Fibroblast of peridontal ligament (primary cell): ENCODE measurements around the gene RYR2.
"Not testable (repeated sequence)": the region's sequence is repeated elsewhere in the genome, so short reads cannot be mapped to it uniquely, and the experiment has no call there.

Experiments used
- DNase-seq: peaks from one replicate; pipeline ENCODE4 v3.0.0-alpha.2; 2010; ENCODE audit errors: extremely low read depth

The RYR2 gene

DNA sequence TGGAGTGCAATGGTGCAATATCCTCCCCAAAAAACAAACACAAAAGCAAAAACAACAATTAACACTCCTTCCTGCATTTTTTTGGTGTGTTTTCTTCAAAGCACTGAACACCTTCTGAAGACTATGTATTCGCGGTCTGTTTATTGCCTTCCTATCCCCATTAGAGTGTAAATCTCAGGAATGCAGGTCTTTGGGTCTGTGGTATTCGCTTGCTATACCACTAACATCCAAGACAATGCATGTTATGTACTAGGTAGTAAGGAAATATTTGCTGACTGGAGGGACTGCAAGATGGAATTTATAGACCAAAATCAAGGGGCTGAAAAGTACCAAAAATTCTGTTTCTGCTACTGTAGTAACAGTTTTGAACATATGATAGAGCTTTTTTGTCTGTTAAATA lies 299.4 kb downstream of the RYR2 start:
- no peak for DNase-seq

DNA sequence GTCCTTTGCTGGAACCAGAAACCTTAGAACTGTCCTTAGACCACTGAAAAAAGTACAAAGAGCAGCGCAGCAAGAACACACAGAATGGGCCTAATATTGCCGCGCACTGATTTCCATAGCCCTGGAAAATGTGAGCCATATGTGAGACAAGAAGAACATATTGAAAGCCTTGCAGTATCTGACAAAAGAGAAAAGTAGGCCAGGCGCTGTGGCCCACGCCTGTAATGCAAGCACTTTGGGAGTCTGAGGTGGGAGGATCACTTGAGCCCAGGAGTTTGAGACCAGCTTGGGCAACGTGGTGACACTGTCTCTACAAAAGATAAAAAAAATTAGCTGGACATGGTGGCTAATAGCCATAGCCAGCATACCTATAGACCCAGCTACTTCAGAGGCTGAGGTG lies 300.7 kb downstream of the RYR2 start:
- DNase-seq = no peak

DNA sequence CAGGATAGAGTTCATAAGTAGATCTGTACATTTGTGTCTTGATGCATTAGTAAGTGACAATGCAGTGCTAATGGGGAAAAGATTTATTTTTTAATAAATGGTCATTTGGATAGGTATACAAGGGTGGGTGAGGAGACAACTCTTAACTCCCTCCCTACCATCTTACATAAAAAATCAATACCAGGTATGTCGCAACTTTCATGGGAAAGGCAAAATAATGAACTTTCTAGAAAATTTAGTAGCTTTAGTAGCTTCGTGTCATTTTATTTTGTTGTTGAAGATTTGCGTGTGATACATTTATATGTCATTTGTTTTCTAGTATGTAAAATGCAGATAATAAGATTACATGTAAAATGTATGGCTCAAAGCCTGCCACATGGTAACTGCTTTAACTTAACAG lies 310.8 kb downstream of the RYR2 start:
- no peak for DNase-seq

DNA sequence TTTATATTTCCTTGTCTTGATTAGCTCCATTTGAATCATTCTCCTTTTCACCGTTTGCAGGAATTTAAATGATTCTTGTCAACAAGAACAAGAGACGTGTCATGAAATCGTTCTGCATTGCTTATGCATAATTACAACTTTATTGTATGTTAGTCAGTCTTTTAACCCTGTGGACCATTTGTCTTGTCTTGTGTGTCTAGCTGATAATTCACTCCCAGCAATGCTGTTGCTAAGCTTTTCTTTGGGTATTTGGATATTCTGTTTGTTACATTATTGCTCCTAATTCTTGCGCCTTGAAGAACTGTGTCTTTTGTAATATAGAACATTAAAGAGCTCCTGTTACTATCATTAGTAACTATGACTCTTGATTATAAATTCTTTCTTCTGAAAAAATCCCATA lies 311.9 kb downstream of the RYR2 start:
- no peak for DNase-seq

DNA sequence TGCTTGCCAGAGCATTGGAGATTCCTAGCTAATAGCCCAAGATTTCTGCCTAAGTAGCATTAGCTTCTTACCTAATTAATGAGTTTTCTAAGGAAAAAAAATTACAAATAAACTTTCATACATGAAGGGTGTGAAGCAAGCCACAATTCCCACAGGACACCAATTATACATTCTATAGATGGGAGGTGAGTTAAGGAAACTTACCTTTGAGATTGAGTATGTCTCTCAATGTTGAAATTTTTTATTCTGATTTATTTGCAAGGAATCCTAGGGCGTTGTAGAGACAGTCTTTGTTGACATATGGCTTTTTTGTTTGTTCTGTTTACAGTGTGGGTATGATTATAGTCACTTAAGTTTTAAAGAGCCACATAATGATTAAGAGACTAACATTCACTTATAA lies 313.0 kb downstream of the RYR2 start:
- no peak for DNase-seq

DNA sequence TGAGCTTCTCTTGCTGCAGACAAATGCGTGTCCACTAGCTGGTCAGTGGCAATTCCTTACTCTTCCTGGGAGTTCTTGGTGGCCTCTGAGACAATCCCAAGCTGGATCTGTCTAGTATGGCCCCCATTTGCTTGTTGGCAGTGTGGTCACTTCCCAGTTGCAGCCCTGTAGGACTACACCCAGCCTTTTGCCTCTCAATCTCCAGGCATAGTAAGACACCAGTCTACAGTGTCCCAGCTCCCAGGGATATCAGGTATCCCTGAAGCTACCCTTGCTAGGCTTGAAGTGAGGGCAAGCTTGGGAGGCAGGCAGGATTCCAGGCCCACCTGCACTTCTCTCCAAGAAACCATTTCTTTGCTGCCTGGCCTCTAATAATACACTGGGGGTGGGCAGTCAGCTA lies 316.6 kb downstream of the RYR2 start:
- no peak for DNase-seq

DNA sequence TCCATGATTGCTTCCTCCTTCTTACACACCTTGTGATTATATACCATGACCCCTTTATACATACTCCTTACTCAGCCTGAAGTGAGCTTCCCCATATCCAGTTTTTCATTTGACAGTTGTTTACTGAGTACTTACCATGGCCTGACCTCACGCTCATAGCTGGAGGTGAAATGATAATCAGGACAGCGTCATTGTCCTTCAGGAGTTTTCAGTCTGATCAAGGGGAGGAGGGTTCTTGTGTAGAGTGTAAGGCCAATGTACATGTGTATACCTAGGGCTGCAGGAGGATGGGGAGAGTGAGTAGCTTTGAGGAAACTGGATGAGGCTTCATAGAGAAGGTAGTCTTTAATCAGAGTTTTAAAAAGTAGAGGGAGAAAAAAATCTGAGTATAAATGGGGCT lies 325.8 kb downstream of the RYR2 start:
- no peak for DNase-seq

DNA sequence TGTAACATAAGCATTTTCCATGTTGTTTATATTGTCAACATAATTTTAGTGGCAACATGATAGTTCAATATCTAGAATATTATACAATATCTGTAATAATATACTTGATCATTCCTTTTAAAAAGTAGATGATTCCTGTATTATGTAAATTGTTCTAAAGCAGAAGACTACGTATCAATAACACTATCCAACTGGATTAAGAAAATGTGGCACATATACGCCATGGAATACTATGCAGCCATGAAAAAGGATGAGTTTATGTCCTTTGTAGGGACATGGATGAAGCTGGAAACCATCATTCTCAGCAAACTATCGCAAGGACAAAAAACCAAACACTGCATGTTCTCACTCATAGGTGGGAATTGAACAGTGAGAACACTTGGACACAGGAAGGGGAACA lies 329.5 kb downstream of the RYR2 start:
- not testable (repeated sequence) for DNase-seq

DNA sequence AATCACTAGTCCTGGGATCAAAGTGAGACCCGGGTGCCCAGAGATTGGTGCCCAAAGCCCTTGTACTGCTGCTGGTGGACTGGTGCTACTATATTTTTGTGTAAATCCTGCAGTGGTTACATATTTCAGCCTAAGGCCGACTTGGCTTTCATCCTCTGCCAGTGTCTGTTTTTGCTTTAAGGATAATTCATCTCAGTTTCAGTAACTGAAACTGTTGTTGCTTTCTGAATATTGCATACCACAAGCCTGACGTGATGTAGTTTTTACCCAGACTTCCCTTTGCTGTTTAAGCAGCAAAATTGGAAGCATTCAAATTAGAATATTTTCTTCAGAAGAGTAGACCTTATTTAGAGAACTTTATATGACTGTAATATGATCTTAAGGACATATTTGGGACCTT lies 341.8 kb downstream of the RYR2 start:
- peak; percentile 16 for DNase-seq

DNA sequence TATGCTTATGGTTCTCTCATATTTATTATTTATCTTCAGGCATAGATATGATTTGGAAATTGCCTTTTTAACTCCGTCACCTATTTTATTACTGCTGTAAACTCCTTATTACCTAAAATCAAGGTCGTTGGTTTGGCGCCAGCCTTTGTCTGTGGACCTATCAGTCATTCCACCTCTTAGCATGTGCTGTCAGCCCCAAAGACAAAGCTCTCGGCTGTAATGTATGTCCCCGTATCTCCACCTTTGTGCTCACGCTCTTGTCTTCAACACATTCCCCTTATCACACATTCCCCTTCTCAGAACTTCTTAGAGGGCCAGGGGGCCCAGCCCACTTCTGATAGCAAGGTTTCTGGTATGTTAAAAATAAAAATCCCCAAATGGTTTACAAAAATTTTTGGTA lies 342.2 kb downstream of the RYR2 start:
- no peak for DNase-seq

DNA sequence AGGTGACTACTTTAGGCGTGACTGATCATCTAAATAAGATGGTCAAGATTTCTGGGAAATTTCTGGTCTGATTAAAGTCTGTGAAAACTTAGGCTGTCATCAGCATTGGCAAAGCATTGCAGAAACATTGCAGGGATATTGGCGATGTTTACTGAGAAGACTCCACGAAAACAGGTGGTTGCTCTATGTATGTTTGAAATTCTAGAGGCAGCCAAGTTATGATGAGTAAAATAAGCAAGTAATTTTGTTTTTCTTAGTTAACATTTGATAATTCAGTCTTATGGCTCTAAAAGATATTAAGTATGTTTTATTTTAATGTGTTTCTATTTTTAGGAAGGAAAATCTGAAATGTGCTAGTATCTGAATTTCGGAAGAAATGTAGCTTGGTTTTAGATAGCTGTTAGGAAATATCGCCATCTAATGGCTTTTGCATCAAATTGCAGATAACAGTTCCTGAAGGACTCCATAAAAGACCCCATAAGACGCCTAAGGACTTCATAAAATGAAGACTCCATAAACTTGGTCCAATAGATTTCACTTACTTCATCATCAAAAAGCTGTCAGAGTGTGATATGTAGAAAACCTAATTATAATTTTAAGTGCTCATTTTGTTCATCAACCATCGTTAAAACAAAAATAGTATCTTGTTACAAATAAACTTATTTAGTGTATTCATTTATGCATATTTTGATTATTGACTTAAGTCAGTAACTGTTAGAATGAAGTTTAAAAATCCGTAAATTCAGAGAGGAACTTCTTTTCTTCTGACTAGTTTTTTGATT lies 344.6 kb downstream of the RYR2 start:
- DNase-seq = peak; percentile 16

DNA sequence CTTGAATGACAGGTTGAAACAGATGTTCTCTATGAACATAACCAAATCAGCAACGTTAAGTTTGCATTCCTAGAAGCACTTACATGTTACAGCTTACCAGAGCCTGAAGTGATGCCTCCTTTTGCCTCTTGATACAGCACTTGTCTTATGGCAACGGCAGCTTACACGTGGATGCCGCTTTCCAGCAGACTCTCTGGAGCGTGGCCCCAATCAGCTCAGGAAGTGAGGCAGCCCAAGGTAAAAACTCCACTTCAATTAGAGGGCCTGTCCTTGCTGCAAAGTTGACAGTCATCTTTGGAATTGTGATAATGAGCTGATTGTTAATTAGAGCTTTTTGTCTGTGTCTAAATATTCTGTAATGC lies 345.1 kb downstream of the RYR2 start:
- DNase-seq = no peak

DNA sequence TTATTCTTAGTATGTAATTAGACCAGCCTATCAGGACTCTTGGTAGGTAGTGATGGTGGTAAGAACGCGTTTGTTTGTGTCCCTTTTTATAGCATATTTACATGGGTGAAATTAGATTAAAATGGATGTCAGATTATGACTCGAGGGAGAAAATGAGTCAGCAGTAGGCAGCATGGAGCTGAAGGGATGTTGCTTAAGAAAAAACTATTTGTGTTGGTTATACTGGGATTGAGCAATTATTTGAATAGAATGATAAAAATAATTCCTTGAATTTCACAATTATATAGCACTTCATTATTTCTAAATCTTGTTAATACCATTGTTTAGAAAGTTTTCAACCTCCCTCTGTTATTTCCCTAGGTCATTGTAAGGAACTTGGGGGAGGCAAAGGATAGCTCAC lies 348.8 kb downstream of the RYR2 start:
- no peak for DNase-seq

DNA sequence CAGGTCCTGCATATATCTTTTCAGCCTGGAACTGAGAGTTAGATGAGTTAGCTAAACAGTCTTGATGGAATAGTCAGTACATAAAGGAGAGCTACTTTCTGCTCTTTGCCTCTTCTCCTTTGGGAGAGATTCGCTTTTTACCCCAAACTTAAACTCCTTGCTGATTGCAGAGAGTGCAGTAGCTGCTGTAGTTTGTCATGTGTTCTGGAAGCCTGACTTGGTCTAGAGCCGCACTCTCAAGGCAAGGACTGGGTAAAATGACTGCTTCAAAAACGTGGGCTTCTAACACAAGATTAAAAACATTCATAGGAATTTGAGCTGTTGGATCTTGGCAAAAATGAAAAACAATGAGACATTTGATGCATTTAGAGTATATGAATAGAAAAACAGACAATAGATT lies 351.6 kb downstream of the RYR2 start:
- DNase-seq = no peak

DNA sequence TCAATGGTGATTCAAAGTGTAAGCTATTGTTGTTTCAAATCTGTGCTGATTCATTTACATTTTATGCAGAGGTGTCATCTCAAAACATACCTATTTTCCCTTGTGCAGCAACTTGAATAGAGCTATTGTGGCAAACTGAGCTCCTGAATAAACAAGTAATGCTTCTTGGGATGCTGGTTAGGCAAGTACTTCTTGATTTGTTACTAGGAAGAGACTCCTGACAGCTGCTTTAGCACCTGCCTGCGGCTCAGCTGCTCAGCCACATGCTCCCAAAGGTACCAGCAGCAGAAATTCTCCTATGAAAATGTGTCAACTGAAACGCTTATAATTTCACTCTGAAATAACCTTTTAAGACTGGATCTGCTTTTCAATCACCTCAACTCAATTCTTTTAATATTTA lies 352.3 kb downstream of the RYR2 start:
- DNase-seq = no peak

DNA sequence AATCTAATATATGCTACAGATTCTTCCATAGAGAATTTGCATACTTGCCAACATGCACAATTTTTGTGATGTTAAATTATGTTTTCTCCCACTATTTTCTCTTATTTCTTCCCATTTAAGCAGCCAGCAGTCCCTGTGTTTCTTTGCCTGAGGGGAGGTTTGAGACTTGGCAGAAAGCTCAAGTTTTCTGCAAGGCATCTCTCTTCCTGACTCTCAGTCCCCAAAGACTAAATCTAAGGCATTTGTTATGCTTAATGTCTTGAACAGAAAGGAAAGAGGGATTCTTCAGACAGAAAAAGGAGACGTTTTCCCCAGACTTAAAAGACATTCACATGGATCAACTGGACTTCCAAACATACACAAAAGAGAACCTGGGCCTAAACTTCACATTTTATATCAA lies 354.4 kb downstream of the RYR2 start:
- DNase-seq = no peak

DNA sequence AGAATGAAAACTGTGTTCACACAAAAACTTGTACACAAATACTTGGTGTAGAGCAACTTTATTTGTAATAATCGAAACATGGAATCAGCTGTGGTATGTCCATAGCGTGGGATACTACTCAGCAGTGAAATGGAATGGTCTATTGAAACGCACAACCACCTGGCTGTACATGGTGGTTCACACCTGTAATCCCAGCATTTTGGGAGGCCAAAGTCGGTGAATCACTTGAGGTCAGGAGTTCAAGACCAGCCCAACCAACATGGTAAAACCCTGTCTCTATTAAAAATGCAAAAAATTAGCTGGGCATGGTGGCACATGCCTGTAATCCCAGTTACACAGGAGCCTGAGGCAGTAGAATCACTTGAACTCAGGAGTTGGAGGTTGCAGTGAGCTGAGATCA lies 356.8 kb downstream of the RYR2 start:
- DNase-seq = no peak

DNA sequence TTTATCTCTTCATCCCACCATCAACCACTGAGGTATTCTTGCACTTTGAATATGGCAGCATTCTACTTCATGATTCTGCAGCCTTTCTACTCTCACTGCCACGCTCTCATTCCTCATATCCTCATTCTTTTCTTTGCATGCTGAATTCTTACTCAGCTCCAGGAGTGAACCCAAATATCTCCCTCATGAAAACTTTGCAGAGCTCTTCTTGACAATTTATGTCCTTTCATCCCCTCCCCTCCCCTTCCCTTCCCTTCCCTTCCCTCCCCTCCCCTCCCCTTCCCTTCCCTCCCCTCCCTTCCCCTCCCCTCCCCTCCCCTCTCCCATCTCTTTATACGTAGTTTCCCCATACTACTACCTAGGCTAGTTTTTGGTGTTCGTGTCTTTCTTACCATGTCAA lies 363.9 kb downstream of the RYR2 start:
- DNase-seq = no peak

DNA sequence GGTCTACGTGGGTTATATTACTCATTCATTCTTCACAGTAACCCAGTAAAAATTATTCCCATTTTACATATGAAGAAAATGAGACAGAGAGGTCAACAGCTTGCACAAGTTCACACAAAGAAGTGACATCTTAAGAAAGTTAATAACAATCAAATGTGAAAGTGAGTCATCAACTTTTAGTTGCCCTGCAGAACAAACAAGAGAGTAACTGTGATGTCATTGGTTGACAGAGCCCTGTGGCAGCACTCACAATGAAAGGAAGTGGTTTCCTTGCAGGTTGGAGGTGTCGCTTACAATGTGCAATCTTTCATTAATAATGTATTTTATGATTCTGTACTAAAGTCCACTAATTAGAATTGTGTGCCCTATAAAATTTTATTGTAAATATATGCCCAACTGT lies 369.6 kb downstream of the RYR2 start:
- no peak for DNase-seq

DNA sequence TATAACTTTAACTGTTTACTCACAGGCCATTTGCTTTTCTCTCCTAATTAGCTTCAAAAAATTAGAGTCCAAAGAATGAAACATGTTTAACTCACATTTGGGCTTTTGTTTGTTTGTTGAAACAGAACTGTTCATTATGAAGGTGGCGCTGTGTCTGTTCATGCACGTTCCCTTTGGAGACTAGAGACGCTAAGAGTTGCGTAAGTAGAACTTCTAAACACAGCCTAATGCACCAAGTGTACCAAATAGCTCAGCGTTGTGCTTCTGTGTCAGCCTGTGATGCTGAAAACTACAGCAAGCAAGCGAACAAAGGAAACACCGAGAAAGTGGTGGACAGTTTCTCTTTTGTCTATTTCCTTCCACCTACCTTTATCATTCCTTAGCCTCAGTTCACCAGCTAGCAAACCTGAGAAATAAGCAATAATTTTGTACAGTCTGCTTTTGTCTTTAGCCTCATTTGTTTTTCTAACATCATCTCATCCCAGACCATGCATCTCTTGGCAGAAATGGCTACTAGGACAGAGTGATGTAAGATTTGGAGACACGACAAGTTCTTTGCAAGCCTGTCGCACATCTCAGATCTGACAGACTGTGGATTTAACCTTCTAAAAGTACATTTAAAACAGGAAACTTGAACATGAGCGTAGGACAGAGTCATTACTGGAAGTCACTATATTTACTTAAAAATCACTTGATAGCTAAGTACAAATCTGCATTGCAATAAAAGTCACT lies 375.1 kb downstream of the RYR2 start:
- DNase-seq = no peak

DNA sequence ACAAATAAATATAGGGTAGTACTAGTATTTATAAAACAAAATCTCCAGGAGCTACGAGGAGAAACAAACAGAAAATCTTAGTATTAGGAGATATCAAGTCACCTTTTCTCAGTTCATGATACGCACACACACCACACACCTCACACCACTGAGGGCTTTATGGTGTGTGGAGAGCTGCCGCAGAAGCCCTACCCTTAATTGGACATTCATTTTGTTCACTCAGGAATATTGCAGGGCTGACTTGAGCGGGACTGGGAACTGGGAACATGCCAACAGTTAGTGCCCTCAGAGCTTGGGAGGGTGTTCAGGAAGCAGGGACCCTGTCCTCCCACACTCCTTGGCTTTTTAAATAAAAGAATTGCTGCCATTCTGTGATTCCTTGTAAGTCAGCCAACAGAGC lies 386.8 kb downstream of the RYR2 start:
- DNase-seq = no peak

DNA sequence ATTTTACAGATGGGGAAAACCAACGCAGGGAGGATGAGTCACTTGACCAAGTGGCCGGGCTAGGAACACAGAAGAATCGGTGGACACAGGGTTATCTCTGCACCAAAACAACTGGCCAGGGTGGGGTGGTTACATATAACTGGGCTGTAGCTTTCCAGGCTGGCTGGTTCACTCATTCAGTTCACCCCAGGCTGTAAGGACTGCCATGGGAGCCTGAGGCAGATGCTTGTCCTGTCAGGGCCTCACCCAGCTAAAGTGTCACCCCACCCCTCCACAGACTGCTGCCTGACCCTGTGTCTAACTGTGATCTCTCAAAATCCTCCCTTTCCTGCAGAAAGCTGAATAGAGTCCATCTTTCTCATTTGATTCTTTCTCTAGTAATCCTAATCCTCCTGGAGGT lies 387.3 kb downstream of the RYR2 start:
- no peak for DNase-seq

DNA sequence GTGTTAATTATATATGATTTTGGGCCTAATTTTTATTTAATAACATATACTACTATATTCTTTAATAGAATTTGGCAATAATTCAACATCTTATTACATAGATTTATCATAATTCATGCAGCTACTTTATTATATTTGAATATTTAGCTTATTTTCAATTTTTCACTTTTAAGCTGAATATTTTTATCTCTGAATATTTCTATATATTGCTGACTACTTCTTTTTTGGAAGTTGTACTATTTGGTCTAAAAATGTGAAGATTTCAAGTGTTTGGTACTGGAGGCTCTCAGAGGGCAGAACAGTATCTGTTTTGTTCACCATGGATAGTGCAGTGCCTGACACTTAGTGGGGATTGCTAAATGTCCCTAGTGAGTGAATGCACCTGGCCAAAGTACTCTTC lies 389.5 kb downstream of the RYR2 start:
- DNase-seq = no peak

DNA sequence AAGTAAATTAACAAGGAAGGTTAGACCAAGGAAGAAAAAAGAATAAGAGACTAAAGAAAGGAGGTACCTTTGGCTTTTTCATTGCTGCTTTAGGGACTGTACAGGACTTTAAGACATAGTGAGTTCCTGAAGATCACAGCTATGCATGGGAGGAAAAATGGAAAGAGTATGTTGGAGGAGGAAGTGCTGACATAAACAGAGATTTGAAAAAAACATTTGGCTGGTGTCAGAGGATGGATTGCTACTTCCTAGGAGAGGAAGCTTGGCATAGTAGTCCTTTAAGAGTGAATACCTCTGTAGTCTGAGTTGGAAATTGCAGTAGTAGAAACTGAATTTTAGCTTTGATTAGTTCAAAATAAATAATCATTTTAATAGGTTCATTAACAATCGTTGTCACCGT lies 398.4 kb downstream of the RYR2 start:
- no peak for DNase-seq
